A549 treated with Mapracorat at 1 μM for 4 hours (cell line): ENCODE results near the gene WDR20. TPM values are rescaled to one million over a fixed set of nuclear protein-coding genes. Genes with fewer than 3 reads are reported as not detected.

Experiments
- total RNA-seq: library from RNA; stranded (reverse); fragments of 200-300 nt; extraction: Qiagen RNA extraction; gene quantifications from 5 replicates; pipeline ENCODE4 v1.2.3, GENCODE V29; 2022

Gene WDR20
- total RNA-seq = 21.4 to 23.0 TPM (median 21.8 TPM) in 5 replicates

GRCh38 chr14:102139286-102140026 lies at the start of gene WDR20:
WDR20 (plus strand) TSS chr14:102139897; CDS start chr14:102139924, 27 bp downstream.

Other genes with a start within 250 kb of the WDR20 start
- gene DYNC1H1, start 175.3 kb upstream of the WDR20 start, total RNA-seq = 159 to 230 TPM (median 220 TPM) in 5 replicates
- gene HSP90AA1, start 52.9 kb upstream of the WDR20 start, total RNA-seq = 662 to 857 TPM (median 742 TPM) in 5 replicates
- gene MOK, start 165.3 kb downstream of the WDR20 start, total RNA-seq = 19.1 to 22.8 TPM (median 21.5 TPM) in 5 replicates
- 6.2 to 7.1 TPM (median 6.7 TPM) in 5 replicates for gene ZNF839, start 179.8 kb downstream of the WDR20 start, total RNA-seq
- gene CINP, start 223.0 kb downstream of the WDR20 start, total RNA-seq = 56.0 to 68.8 TPM (median 57.3 TPM) in 5 replicates
- gene TECPR2, start 223.0 kb downstream of the WDR20 start, total RNA-seq = 5.7 to 10.0 TPM (median 8.5 TPM) in 5 replicates